Islet of Langerhans (tissue), 1 donor: Measurements from ENCODE around the gene MAP3K21.

Source experiments
- FAIRE-seq: peaks from one replicate; lab custom pipeline; 2011; peaks lifted over from hg19 to GRCh38; lab: Jason Lieb, UNC

MAP3K21 gene

DNA sequence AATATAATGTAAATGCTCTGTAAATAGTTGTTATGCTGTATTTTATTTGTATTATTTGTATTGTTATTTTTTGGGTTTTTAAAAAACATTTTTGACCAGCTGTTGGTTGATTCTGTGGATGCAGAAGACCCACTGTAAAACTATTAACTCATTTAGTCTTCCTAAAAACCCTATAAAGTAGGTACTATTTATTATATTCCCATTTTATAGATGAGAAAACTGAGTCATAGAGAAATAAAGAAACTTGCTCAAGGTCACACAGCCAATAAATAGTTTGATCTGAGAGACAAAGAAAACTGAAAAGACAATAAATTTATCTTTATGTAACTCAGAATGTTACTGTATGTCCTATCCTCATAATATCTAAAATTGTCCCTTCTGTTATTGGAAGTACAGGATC, 1.2 kb upstream of the MAP3K21 start:
- FAIRE-seq, result no peak

DNA sequence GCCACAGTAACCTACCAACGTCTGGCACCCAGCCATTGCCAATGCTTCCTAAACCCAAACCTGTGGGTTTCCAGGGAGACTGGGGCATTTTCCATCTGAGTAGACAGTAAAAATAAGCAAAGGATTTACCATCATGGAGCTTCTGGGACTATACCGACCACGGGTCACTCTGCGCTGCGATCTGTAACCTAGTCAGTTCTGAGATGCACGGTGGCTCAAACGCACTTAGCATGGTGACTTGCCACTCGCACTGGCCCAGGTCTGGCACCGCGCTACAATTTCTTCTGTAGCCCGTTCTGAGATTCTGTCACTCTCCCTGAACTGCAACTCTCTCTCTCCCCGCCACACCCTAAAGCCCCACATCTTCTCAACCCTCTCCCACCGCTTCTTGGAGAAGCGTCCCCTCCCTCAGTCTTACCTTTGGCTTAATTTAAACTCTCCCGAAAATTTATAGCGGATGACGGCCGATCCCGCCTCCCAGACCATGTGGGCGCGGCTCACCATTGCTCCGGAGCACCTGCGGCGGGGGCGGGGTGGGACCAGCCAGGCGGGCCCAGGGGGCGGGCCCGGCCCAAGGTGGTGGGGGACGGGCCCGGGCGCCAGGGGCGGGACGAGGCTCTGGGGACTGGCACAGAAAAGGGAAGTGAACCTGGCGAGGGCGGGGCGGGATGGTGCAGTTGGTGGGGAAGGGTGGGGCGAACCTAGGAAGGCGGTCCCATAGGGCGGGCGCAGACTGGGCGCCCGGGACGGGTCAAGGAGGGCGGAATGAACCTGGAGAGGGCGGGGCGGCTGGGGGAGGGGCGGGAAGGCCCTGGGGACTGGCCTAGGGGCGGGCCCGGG, 493 bp upstream of the MAP3K21 start:
- FAIRE-seq, result peak; percentile 49

DNA sequence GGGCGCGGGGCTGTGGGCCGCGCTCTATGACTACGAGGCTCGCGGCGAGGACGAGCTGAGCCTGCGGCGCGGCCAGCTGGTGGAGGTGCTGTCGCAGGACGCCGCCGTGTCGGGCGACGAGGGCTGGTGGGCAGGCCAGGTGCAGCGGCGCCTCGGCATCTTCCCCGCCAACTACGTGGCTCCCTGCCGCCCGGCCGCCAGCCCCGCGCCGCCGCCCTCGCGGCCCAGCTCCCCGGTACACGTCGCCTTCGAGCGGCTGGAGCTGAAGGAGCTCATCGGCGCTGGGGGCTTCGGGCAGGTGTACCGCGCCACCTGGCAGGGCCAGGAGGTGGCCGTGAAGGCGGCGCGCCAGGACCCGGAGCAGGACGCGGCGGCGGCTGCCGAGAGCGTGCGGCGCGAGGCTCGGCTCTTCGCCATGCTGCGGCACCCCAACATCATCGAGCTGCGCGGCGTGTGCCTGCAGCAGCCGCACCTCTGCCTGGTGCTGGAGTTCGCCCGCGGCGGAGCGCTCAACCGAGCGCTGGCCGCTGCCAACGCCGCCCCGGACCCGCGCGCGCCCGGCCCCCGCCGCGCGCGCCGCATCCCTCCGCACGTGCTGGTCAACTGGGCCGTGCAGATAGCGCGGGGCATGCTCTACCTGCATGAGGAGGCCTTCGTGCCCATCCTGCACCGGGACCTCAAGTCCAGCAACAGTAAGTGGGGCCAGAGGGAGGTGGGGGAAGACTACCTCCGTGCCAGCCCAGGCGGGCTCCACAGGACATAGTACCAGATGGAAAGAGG, 808 bp downstream of the MAP3K21 start:
- FAIRE-seq, result no peak

DNA sequence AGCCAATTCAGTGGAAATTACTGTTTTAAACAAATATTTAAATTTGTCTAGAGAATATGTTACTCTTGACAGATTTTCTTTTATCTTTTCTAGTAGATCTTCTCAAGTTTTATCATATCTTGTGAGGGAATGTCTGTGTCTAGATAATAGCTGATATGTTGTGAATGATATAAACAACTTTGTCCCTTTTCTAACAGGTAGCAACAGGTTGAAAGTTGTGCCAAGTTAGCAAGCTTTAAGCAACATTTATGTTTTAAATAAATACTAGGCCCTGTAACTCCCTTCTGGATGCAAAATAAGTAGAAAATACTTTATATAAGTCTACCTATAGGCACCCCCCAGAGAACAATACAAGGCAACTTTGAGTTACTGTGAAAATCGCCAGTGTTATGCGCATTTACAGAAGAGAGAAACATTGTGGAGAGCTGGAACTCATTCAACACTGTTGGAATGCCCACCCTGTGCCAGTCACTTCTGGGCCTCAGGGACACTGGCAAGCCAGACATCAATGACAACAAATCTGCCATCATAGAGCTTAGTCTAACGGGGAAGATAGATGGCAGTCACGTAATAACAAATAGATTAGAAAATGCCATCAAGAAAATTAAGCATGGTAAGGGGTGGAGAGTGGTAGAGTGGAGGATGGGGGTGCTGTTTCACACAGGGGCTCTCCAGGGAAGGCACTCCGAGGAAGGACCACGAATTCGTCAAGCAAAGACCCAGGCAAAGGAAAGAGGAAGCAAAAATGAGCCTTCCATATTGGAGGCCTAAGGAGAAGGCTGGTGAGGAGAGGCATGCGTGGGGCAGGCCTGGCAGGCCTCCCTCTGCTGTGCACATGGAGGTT, 4.4 kb downstream of the MAP3K21 start:
- no peak for FAIRE-seq

DNA sequence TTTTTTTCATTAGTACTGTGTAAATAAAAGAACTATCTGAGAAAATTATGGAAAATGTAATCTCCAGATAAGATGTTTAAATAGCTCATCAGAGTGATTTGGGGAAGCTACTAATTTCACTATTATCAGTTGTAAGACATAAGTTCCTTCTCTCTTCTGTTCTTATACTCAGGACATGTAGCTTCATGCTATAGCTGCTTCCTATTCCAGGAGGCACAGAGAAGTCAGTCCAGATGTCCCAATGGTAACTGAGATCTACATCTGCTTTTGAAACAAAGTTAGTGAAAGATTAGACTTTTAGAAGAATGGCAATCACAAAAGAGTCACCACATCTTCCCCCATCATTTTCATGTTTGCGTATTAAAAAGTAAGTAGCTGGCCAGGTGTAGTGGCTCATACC, 5.6 kb downstream of the MAP3K21 start:
- FAIRE-seq, result peak; percentile 27

DNA sequence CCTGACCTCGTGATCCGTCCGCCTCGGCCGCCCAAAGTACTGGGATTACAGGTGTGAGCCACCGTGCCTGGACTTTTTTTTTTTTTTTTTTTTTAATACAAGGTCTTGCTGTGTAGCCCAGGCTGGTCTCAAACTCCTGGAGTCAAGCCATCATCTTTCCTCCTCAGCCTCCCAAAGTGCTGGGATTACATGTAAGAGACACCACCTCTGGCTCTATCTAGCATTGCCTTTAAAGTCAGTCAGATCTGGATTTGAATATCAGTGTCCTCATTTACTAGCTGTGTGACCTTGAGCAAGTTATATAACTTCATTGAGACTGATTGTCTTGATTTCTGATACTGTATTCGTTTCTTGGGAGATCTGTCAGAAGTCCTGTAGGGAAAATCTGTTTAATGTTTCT, 6.6 kb downstream of the MAP3K21 start:
- peak; percentile 5 for FAIRE-seq

DNA sequence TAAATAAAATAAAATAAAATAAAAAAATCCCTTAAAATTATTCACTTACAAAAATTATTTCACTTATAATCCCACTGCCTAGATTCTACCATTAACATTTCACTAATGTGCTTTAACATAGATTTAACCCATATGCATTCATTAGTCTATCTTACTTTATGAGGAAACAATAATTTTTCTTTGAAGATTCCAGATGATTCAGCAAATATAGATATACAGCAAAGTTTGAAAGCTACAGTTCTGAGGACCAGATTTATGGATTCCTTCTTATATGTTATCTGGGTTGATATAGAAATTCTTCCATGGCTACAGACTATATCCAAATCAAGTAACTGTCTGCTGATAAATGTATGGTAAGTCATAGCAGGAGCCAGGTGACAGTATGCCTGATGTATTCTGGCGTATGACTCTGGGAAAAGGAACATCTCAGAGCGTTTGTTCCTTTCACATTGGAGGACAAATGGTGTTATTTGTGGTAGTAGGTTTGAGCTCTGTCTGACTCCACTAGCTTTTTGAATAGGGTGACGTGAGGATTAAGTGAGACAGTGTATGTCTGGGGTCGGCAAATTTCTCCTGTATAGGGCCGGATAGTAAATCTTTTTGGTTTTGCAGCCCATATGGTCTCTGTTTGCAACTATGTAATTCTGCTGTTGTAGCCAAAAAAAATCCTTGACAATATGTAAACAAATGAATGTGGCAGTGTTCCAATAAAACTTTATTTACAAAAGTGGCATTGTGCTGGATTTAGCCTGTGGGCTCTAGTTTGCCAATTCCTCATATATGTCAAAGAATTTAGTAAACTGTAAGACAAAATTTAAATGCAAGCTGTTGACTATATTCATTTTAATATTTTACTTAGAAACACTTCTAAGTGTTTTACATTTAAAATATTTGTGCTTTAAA, 9.3 kb downstream of the MAP3K21 start:
- no peak for FAIRE-seq

DNA sequence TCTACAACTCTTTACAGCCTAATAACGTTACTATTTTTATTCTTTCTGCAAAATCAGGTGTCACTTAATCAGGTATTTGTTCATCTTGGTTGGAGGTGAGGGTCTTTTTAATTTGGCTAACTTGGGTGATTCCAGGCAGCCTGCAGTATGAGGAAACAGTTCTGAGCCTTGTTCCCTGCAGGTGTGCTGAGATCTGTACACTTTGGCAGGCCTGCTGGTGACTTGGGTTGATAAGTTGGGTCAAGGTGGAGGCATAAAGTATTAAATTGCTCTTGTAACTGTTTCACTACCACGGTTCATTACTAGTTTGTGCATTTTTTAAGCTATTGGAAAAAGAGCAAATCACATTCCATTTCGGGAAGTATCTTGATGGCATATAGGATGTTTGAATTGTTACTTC, 10.0 kb downstream of the MAP3K21 start:
- FAIRE-seq, result no peak

DNA sequence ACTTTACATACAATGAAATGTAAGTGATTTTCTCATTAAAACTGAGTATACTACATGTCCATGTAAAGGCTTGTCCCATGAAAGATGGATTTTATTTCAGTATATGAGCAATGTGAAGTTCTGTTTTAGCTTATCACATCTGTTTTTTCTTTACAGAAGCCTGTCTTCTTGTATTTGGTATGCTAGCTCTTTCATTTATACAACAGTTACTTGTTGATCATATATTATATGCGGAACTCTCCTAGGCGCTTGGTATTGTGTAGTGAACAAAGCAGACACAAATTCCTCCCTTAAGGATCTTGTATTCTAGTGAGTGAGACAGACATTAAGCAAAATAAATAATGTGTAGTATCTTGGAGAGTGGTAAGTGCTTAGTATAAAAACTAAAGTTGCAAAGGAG, 10.6 kb downstream of the MAP3K21 start:
- no peak for FAIRE-seq

DNA sequence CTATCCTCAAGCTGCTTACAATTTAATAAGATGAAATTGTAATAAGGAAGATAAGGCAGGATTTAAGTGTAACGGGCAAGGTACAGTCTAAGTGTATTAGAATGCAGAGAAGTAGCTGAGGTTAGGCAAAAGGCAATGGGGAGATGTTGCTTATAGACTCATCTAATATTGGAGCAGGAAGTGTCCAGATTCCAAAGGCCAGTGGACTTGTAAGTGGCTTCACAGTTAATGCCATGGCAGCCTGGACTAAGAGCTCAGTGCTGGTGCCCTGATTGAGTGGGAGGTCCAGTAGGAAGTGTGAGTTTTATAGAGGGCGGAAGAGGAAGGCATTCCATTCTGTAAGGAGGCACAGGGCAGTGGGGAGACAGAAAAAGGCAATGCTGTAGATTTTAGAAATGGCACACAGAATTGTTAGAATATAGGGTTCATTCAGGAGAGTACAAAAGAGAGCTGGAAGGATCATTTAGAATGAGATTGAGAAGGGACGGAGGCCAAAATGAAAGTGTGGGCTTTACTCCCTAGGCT, 12.6 kb downstream of the MAP3K21 start:
- FAIRE-seq, result no peak

DNA sequence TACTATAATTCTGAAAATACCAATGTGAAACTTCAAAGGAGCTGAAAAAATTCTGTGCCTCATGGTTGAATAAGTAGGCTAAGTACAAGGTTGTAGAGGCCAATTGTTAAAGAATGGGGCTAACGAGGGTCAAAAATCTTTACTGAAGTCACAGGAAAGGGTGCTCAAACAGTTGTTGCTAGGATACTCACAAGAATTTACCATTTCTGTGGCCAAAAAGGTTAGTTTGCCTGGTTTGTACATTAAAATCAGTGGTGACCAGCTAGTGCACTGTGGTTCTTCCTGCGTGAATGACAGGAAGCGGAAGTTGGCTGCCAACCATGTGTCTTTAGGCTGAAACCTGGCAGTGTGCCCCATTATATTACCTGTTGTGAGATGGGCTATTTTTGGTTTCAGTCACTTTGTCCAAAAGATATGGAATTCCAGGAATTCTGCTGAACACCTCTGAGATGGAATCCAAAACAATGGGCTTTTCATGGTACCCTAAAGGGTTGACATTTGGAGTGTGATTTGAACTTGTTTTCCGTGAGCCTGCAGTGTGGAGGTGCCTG, 13.5 kb downstream of the MAP3K21 start:
- peak; percentile 75 for FAIRE-seq

DNA sequence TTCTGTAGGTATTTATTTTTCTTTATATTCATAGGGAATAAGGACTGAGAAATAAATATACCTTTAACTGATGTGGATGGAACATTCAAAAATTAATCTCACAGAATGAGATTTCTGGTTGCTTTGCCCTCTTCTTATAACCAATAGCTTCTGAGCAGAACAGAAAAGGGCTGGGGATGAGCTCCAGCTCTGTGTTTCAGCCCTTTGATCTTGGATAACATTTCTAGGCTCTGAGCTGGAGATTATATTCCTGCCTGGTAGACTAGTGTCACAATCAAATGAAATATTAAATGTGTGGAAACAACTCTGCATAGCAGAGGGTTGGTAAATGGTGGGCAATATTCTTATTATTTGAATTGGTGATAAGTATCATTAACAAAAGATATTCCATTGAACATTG, 14.6 kb downstream of the MAP3K21 start:
- peak; percentile 9 for FAIRE-seq

DNA sequence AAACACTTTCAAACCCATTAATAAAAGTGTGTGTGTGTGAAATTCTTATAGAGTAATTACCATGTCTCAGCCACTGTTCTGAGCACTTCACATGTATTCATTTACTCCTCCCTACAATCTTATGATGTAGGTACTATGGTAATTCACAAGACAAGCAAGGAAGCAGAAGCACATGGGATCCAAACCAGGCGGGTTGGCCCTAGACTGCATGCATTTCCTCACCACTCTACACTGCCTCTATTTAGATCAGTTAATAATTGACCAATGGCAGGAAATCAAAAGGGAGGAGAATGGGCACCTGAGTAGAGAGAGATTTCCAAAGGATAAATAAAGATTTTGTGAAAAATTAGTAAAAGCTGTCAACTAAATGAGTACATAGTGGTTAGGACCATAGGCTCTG, 15.7 kb downstream of the MAP3K21 start:
- FAIRE-seq, result no peak

DNA sequence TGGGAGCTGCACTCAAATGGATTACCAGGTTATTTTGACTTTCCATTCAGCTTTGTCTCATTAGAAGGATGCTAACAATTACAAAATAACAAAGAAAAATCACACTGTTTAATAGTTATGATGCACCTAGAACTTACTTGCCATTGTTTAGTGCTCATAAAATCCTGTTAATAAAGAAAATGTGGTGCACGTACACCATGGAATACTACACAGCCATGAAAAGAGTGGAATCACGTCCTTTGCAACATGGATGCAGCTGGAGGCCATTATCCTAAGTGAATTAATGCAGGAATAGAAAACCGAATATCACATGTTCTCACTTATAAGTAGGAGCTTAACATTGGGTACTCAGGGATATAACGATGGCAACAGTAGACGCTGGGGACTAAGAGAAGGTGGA, 19.8 kb downstream of the MAP3K21 start:
- FAIRE-seq, result no peak

DNA sequence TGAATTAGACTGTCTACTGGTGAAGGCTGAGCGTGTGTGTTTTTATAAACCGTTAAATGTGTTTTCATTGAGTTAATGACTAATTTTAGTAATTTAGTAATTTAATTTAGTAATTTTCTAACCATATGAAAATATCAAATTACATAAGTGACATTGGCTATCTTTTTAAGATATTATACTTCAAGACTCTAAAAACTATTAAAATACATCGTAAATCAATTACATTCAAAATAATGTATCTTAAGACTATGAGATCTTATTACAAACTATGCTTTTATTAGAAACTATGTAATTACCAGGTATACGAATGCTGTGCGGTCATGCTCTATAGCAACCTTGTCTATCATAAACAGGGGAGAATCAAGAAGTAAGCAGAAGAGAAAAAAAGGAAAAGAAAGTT, 21.6 kb downstream of the MAP3K21 start:
- FAIRE-seq, result no peak

DNA sequence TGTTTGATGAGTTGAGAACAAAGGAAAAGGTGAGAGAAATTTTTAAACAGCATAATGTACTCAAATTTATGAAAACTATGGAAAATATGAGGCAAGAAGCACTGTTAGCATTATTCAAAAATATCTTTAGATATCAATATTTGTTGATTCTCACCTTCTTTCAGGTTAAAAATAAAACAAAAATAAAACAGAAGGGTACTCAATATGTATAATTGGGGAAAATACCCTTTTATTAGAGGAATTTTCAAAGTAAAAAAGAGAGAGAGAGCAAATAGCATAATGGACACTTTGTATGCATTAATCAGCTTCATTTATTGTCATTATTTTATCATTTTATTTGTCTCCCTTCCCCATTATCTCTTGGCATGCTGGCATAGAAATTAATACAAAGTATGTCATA, 27.5 kb downstream of the MAP3K21 start:
- no peak for FAIRE-seq

DNA sequence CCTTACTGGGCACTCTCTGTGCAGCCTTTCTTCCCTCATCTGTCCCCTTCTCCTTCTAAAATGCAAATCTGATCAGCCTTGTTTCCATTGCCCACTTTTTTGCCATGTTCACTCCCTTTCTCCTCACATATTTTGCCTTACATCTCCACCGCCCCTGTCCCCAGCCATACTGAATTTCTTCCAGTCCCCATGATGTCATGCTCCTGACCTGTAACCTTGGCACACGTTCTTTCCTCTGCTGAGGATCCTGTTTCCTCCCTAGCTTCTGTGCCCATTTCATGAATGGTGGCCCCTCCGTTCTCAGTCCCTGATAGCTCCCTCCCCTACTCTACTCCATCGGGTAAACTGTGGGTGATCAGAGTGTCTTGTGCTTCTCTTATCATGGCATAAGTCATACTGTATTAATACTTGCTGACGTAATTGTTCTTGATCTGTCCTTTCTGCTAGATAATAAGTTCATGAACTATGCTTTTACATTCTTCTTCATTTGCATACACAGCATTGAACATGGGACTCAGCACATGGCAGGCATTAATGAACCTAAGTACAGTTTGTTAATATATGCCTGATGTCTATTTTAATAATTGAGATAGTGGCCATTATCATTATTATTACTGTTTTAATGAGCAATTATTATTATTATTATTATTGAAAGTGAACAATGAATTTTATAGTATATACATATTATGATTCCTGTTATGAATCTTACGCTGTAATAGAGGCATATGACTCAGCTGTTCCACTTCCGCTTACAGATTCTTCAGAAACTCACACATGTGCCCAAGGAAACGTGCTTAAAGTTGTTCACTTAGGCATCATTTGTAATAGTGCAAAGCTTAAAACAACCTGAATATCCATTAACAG, 28.5 kb downstream of the MAP3K21 start:
- FAIRE-seq, result no peak

DNA sequence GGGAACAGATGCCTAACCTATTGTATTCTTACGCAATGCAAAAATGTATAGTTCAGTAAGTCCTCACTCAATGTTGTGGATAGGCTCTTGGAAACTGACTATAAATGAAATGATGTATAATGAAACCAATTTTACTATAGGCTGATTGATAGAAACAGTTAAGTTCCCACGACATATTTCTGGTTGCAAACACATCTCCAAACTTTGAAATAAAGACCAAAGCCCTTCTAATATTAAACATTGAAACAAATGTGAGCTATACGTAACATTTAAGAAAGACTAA, 29.1 kb downstream of the MAP3K21 start:
- no peak for FAIRE-seq

DNA sequence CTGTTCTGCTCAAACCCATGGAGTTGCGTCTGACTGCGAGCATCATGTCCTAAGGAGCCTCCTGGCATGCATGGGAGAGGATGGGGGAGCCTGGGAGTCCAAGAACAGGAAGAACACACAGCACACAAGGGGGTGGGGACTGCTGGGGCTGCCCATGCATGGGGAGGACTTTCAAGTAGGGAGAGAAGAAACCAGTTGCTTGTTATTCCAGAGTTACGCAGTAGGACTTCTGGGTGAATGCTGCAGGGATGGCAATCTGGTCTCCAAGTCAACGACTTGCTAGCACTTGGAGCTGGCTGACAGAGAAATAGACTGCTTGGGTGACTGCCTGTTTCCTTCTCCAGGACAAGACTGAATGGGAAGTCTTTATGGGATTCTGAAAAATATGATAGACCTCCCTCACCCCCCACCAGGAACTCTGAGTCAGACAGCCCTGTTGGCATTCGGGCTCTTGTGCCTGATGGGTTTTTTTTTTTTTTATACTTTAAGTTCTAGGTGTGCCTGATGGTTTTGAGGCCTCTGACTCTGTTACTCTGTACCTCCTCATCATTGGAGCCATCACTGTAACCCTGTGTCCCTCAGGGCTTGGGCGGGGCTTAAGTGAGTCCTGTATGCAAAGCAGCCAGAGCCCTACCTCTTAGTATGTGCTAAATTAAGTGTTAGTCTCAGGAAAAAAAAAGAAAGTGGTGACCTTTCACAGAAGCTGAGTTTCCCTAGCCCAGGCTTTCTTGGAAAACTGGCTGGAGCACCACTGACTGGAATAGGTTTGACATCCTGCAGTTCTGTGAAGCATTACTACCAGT, 30.3 kb downstream of the MAP3K21 start:
- no peak for FAIRE-seq

DNA sequence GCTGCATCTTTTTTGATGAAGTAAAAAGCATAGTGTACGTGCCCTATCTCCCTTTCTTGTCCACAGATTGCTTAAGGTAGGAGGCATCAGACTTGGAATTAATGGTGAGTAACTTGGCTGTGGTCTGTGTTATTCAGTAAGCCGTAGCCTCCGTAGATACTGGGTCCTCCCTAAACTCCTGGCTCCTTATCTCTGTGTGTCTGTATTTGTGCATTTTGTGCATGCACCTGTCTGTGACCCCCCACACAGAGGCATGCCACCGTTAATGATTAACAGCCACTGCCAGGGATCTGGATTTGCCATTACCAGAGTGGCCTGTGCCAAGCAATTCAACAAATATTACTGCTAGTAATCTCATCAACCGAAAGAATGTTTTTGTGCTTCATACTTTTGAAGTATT, 31.9 kb downstream of the MAP3K21 start:
- peak; percentile 98 for FAIRE-seq
